GM11168 (cell line): ENCODE measurements around the gene OGFOD1.
"Not testable (repeated sequence)": the region's sequence is repeated elsewhere in the genome, so short reads cannot be mapped to it uniquely, and the experiment has no call there.

Experiments
- in situ Hi-C: fragments of 300-500 bp; cut with MboI; formaldehyde crosslinking; loops from one replicate; pipeline ENCODE4 v1.12.0; 2022; ENCODE audit warnings: low sequenced_read_pairs; ENCODE audit not compliant: unreplicated experiment

Gene OGFOD1

DNA sequence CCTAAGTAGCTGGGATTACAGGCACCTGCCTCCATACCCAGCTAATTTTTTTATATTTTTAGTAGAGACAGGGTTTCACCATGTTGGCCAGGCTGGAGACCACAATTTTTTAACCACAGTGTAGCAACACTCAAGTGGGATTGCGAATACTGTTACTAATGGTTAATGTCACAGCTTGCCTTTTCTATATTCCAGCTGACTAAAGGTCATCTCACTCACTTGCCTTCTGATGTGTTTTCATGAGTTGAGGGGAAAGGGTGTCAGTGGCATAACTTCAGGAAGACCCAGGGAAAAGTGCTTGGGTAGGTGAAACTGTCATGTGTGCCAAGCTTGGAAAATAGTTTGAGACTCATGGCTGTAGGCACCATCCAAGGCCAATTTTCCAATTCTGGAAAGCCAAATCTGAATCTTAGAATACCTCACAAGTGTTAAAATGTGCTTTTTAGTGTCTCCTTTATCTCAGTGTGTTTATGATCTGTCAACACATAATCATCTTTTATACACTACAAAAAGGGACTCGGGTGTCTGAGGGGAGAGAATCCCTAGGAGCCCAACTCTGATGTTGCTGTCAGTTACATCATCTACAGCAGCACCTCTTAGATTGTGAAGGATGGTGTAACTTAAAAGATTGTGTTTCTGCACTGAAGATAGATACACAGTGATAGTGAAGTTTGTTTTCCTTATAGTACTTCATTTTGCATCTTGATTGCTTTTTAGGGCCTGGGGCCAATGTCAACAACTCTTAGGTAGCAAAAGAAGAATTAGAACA lies 27.1 kb downstream of the OGFOD1 start:
- in situ Hi-C loops = no loop called here

DNA sequence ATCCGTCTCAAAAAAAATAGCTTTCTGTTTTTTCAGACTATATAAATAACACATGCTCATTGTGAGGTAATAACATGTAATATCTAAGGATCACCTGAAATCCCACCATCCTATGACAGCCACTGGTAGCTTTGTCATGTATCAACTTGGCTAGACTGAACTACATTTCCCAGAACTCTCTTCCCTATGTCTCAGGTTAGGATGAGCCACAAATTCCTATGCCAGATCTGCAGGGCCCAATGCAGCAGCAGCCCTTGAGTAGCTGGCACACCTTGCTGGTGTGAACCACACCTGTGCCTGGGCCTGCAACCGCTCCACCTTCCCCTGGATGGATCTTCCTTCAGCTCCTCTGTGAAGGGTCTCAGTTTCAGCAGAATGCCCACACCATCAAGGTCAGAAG lies 28.1 kb downstream of the OGFOD1 start:
- in situ Hi-C loops = no loop called here

DNA sequence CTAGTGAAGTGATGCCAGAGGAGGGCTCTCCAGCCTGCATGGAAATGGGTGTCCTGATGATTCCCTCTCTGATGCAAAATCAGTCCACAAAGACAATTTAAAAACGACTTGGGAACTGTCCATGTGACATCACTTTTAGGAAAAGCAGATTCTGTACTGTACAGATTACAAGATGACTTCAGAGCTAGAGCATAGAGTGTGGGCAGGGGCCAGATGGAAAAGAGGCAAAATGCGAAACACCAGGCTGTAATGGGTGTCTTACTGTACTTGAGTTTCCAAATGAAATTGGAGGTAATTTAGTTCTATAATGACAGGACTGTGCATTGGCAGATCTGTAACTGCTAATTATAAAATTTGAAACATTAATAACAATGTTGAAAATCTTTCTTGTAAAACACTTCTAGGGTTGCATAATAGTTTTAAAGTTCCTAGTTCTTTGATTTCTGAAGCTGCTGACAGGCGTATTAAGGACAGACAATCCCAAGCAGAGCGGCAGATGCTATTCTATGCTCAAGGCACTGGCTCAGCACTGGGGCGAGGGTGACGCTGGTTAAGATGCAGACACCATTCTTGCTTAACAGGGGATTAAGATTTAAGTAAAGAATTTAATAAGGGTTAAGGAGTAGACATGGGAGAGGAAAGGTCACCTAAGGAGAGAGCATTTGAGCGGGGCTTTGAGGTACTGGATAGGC lies 29.6 kb downstream of the OGFOD1 start:
- in situ Hi-C loops = no loop called here

GRCh38 chr16:56481468-56482122 lies 30.2 kb downstream of the OGFOD1 start:
- in situ Hi-C loops = no loop called here

DNA sequence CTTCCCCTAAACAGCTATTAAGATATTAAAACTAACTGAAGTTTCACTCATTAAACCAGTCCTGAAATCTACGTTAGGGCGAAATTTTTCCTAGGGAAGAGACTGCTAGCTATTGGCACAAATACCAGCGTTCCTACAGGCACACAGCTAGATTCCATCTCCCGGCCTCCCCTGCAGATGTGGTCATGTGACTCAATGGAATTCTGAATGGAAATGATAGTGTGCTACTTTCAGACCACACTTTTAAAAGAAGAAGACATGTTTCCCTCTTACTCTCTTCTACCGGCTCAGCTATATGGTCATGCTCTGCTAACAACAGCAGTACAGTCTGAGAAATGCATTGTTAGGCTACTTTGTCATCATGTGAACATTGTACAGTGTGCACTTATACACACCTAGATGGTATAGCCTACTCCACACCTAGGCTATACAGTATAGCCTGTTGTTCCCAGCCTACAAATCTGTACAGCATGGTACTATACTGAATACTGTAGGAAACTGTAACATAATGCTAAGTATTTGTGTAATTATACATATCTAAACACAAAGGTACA lies 31.4 kb downstream of the OGFOD1 start:
- in situ Hi-C loops = no loop called here

- in situ Hi-C loops = no loop called here
Observed at GRCh38 chr16:56483394-56483793, 32.0 kb downstream of the OGFOD1 start.

GRCh38 chr16:56488035-56488434 lies 36.7 kb downstream of the OGFOD1 start:
- in situ Hi-C loops = no loop called here

DNA sequence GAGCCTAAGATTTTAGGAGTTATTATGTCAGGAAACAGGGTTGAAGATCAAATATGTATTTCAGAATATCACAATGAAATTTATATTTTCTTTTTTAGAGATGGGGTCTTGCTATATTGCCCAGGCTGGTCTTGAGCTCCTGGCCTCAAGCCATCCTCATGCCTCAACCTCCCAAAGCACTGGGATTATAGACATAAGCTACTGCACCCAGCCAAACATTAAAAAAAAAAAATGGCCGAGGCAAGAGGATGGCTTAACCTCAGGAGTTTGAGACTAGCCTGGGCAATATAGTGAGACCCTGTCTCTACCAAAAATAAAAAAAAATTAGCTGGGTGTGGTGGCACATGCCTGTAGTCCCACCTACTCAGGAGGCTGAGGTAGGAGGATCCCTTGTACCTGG lies 37.5 kb downstream of the OGFOD1 start:
- in situ Hi-C loops = not testable (repeated sequence)

DNA sequence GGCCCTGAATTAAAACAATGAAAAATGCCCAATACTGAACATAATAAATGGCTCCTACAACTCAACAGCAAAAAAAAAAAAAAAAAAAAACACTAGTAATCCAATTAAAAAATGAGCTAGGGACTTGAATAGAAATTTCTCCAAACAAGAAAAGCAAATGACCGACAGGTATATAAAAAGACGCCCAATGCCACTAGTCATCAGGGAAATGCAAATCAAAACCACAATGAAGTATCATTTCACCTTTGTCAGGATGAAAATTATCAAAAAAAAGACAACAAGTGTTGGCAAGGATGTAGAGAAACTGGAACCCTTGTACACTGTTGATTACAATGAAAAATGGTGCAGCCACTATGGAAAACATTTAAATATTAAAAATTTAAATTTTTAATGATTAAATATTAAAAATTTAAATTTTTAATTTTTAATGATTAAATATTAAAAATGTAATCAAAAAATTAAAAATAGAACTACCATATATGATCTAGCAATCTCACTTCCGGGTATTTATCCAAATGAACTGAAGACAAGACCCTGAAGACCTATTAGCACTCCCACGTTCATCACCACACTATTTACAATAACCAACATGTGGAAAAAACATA lies 40.4 kb downstream of the OGFOD1 start:
- in situ Hi-C loops = no loop called here

GRCh38 chr16:56493126-56493525 lies 41.8 kb downstream of the OGFOD1 start:
- in situ Hi-C loops = no loop called here

DNA sequence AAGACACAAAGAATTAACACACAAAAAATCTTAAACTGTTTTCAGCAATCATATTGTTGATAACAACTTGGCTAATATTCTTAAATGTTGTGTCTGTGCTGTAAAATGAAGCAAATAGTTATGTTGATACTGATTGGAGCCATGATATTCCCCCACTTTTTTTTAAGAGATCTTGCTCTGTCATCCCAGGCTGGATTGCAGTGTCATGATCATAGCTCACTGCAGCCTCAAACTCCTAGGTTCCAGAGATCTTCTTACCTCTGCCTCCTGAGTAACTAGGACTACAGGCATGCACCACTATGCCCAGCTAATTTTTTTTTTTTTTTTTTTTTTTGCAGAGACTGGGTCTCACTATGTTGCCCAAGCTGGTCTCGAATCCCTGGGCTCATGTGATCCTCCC lies 42.5 kb downstream of the OGFOD1 start:
- in situ Hi-C loops = no loop called here

- in situ Hi-C loops = no loop called here
Observed at GRCh38 chr16:56505181-56505580, 53.8 kb downstream of the OGFOD1 start.

DNA sequence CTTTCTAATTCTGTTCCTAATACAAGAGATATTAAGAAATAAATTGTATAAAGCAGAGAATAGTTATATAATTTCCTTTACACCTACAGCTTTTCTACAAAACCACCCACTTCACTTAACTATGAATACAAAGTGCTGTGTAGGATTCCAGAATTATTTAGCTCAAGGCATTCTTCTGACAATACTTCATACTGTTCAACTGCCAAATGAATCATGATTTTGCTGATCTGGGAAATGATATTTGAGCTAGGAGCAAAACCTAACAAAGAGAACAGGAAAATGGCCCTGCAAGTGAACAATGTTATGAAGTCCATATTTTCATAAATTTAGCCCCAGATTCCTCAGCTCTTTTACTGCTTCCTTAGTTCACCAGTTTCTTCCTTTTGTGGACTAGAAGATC lies 55.6 kb downstream of the OGFOD1 start:
- in situ Hi-C loops = no loop called here

GRCh38 chr16:56510544-56510943 lies 59.2 kb downstream of the OGFOD1 start:
- in situ Hi-C loops = no loop called here

DNA sequence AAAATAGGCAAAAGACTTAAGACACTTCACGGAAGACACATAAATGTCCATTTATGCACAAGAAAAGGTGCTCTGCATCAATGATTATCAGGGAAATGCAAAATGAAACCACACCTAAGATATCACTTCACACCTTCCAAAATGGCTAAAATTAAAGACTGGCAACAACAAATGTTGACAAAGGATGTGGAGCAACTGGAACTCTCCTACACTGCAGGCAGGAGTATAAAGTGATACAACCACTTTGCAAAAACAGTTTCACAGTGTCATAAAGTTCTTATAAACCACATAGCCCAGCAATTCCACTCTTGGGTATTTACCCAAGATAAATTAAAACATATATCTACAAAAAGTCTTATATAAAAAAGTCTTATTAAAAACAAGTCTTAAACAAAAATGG lies 60.7 kb downstream of the OGFOD1 start:
- in situ Hi-C loops = no loop called here

DNA sequence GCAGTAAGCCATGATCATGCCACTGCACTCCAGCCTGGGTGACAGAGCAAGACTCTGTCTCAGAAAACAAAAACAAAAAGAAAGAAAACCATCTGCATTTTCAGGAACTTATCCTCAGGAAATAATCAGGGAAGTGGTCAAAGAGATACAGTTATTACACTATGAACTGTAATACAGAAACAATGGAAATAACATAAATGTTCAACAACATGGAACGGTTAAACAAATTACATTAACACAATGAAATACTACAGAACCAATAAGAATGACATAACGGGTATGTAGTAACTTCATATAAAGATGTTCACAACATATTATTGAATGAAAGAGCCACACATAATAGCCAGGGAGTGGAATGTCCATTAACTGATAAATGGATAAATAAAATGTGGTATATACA lies 61.7 kb downstream of the OGFOD1 start:
- in situ Hi-C loops = no loop called here

GRCh38 chr16:56513972-56514371 lies 62.6 kb downstream of the OGFOD1 start:
- in situ Hi-C loops = no loop called here

- in situ Hi-C loops = no loop called here
Observed at GRCh38 chr16:56514845-56515244, 63.5 kb downstream of the OGFOD1 start.

DNA sequence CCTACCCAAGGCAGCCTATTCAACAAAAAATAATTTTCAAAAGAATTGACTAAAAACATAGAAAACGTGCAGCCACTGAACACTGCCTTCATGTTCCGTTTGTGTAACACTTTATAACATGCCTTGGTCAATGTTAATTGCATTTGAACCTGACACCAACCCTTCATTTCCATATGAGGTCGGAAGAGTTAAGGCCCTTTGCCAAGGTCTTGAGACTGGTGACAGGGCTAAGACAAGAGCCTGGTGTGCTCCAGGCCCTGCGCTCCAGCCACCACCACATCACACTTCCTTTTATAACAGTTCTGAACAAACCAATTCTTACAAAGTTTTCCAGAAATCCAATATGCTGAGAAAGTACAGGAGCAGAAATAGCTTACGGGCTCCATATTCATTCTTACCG lies 64.3 kb downstream of the OGFOD1 start:
- in situ Hi-C loops = no loop called here

DNA sequence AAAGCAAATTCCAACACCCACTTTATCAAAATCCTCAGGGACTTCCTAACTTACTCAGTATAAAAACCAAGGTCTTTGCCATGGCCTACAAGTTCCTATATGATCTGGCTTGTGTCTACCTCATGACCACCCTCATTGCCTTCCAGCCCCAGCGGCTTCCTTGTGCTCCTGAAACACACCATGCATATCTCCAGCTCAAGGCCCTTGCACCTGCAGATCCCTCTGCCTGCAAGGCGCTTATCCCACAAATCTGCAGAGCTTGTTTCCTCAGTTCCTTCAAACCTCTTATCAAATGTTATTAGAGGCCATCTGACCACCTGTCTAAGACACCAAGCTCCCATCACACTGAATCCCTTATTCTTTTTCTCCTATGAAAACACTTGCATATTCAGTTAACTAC lies 65.9 kb downstream of the OGFOD1 start:
- in situ Hi-C loops = no loop called here

DNA sequence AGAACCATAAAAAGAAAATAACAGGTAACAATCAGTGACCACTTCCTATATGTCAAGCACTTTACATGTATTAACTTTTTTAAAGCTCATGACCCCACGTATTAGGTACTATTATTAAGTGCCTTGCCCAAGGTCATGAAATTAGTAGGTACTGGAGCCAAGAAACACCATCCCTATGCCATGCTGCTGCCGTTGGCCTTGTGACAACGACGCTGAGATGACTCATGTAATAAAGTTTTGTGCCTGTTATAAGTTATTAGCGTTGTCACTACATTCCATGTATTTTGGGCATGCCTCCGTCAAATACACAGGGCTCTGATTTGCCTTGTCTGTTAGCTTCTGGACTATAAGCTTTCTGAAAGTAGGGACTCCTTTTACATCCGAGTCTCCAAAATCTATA lies 67.1 kb downstream of the OGFOD1 start:
- in situ Hi-C loops = no loop called here
